ENCODE measurements around the gene SCN2B.

DNA sequence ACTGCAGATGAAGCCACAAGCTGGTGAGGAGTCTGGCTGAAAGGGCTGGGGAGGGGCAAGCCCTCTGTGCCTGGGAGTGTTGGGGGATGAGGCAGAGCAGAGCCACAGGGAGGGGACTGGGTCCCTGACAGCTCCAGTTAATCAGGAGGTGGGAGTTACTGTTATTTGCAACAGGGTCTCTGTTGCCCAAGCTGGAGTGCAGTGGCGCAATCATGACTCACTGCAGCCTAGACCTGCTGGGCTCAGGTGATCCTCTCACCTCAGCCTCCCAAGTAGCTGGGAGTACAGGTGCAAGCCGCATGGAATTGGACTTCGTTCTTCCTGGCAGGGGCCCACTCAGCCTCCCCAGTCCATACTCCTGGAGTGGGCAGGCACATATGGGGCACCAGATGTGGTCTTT lies 7.7 kb downstream of the SCN2B start:
- TF ChIP-seq POLR2AphosphoS5 (IDR thresholded peaks at IDR 0.05; ENCODE audit: low read depth, low read length) (no peak), POLR2A (IDR thresholded peaks at IDR 0.05; ENCODE audit: low read depth, low read length) (no peak), TAF1 (IDR thresholded peaks at IDR 0.05; ENCODE audit: low read depth, low read length) (no peak), POU2F2 (IDR thresholded peaks at IDR 0.05; ENCODE audit: low read depth, low read length) (no peak), SPI1 (IDR thresholded peaks at IDR 0.05; ENCODE audit: low read depth, low read length) (no peak)
